Mesothelial cell of epicardium (in vitro differentiated cells): ENCODE results near the gene TMEM9. TPM values are rescaled to one million over a fixed set of nuclear protein-coding genes. Genes with fewer than 3 reads are reported as not detected.

Experiments
- DNase-seq, 2 experiments: peaks; one replicate each; pipeline ENCODE4 v3.0.0; 2021; ENCODE audit warnings: low spot score in 2 of 2; ENCODE audit not compliant: unreplicated experiment in 2 of 2
- H3K27ac Mint-ChIP-seq: 2 replicates; pipeline ENCODE4 v1.8.0; 2021; ENCODE audit warnings: mixed read lengths
- H3K27me3 Mint-ChIP-seq: 2 replicates; pipeline ENCODE4 v1.8.0; 2021; ENCODE audit warnings: low read depth, mixed read lengths
- H3K36me3 Mint-ChIP-seq: 2 replicates; pipeline ENCODE4 v1.8.0; 2021; ENCODE audit warnings: mixed read lengths
- H3K4me1 Mint-ChIP-seq: 2 replicates; pipeline ENCODE4 v1.8.0; 2021; ENCODE audit warnings: mixed read lengths
- H3K4me3 Mint-ChIP-seq: 2 replicates; pipeline ENCODE4 v1.8.0; 2021; ENCODE audit warnings: mild to moderate bottlenecking, moderate library complexity, mixed read lengths
- H3K9me3 Mint-ChIP-seq: 2 replicates; pipeline ENCODE4 v1.8.0; 2021; ENCODE audit warnings: mixed read lengths
- CTCF ChIP-seq: fragments of 200-600 bp; sonication (generic); IDR thresholded peaks from one replicate; pipeline ENCODE4 v1.5.0; 2021; ENCODE audit warnings: antibody characterized with exemption; ENCODE audit not compliant: unreplicated experiment
- total RNA-seq: library from RNA; stranded (reverse); gene quantifications from 3 replicates; pipeline ENCODE4 v1.2.1, GENCODE V29; 2021

TMEM9 gene
- total RNA-seq, result 133 to 140 TPM (median 136 TPM) in 3 replicates

DNA sequence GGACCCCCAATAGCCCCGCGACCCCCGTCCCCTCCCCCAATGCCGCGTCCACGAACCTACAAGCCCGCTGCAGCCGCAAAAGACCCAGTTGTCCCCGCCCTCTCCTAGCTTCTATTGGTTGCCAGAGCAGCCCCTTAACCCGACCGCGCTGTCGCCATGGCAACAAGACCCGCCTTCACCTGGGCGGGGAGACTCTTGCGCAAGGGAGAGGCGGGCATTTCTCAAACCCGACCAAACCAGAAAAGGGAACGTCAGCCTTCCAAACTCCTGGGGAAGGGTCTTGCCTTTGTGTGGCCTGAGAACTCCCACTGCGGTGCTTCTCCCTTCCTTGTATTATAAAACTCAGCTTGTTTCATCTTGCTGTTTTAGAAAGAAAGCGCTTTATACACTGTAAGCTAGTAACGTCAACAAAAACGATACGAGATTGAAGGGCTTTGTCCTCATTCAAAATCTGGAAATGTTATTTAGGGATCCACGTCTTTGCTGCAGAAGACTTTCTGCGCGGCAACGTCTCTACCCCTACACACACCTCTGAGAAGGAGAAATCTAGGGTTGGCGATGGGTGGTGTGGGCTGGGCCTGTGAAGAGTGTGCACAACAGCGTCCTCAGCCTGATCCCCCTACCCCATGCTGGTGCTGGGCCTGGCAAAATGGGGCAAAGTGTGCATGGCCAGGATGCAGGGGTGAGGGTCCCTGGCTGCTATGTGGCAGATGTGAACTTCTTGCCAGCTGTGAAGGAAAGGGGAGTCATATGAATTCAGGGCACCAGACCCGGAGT, at the start of gene TMEM9:
Gene TMEM9, minus strand, starts transcription at position 86 of the 777 bp plus-strand sequence. CDS start 551 bp downstream, outside the sequence.
- Mint-ChIP-seq H3K4me3 (peak within 1 kb of the TSS; percentile 93), H3K9me3 (no peaks in the 10 kb centered on the region), H3K36me3 (peaks cover 9% of the 10 kb centered on the region), H3K27me3 (no peaks in the 10 kb centered on the region), H3K27ac (peak within 1 kb of the TSS; percentile 96), H3K4me1 (peaks cover 21% of the 10 kb centered on the region)
- DNase-seq, result peak; percentile 95 to 99
- no peak for TF ChIP-seq CTCF

DNA sequence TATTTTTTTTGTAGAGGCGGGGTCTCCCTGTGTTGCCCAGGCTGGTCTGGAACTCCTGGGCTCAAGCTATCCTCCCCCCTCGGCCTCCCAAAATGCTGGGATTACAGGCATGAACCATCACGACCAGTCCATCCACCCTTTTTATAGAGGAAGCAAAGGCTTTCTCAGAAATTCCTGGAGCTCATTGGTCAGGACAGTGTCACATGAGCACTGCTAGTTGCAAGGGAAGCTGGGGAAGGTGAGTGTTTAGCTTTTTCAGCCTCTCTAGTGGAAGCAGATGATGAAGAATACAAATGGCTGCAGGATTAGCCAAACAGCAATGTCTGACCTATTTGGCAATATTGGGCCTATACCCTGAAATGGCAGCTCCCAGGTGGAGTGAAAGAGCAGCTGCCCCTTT, 44.3 kb upstream of the TMEM9 start:
- Mint-ChIP-seq H3K4me3 (no peak overlapping the region), H3K9me3 (no peaks in the 10 kb centered on the region), H3K4me1 (peaks cover 7% of the 10 kb centered on the region), H3K27ac (no peak overlapping the region), H3K27me3 (peaks cover 5% of the 10 kb centered on the region), H3K36me3 (no peaks in the 10 kb centered on the region)
- no peak for DNase-seq
- no peak for TF ChIP-seq CTCF

DNA sequence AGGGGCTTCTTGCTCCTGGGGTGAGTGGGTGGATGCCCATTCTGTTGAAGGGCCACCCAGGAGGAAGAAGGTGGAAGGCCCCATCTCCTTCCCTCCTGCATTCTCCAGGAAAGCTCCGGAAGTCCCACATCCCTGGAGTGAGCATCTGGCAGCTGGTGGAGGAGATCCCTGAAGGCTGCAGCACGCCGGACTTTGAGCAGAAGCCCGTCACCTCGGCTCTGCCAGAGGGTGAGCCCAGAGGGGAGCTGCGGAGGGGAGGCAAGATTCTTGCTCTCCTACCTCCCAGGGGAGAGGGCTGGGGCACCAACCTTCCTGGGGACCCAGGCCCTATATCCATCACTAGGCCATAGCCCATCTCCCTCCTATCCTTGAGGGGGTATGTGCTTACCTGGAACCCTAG, 39.8 kb upstream of the TMEM9 start:
- Mint-ChIP-seq H3K4me3 (no peak overlapping the region), H3K36me3 (no peaks in the 10 kb centered on the region), H3K27ac (no peak overlapping the region), H3K9me3 (no peaks in the 10 kb centered on the region), H3K4me1 (peaks cover 14% of the 10 kb centered on the region), H3K27me3 (peaks cover 22% of the 10 kb centered on the region)
- no peak for DNase-seq
- no peak for TF ChIP-seq CTCF

DNA sequence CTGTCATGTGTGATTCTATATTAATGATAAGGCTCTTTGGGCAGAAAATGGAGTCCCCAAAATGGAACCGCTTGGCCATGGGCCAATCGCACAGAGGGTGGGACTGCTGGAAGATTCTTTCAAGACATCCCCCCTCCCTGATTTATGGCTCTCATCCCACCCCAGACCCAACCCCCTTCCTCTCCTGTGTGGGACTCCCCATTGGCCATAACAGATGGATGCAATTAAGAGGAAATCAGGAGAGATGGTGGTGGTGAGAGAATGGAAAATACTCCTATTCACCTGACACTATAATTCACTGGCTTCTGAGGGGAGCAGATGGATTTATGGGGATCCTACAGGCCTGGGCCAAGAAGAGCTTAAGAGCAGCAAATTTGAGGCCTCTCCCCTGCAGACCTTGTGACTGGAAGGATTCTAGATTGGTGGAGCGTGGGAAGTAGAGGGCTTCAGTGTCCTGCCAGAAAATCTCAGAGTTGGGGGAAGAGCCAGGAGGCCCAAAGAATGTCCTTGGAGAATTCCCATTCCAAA, 38.1 kb upstream of the TMEM9 start:
- H3K4me3 Mint-ChIP-seq, result no peak overlapping the region
- H3K27me3 Mint-ChIP-seq, result peaks cover 27% of the 10 kb centered on the region
- no peak for DNase-seq
- H3K36me3 Mint-ChIP-seq, result no peaks in the 10 kb centered on the region
- no peak for TF ChIP-seq CTCF
- H3K4me1 Mint-ChIP-seq, result peaks cover 14% of the 10 kb centered on the region
- H3K27ac Mint-ChIP-seq, result peak overlapping the region; percentile 72
- H3K9me3 Mint-ChIP-seq, result no peaks in the 10 kb centered on the region

GRCh38 chr1:201191653-201192260, 37.5 kb upstream of the TMEM9 start:
- peaks cover 14% of the 10 kb centered on the region for H3K4me1 Mint-ChIP-seq
- H3K27me3 Mint-ChIP-seq, result peaks cover 27% of the 10 kb centered on the region
- DNase-seq, result no peak
- no peaks in the 10 kb centered on the region for H3K36me3 Mint-ChIP-seq
- TF ChIP-seq CTCF, result no peak
- no peaks in the 10 kb centered on the region for H3K9me3 Mint-ChIP-seq
- no peak overlapping the region for H3K27ac Mint-ChIP-seq
- H3K4me3 Mint-ChIP-seq, result no peak overlapping the region
